Testis (tissue), 3 donors: Measurements from ENCODE around the gene TRPM2. TPM values are rescaled to one million over a fixed set of nuclear protein-coding genes. Genes with fewer than 3 reads are reported as not detected.

Experiments used
- DNase-seq: peaks from one replicate; pipeline ENCODE4 v3.0.0-alpha.2; 2019
- H3K27ac ChIP-seq, 2 donors: fragments of 200-600 bp; sonication (generic); one replicate each; pipeline ENCODE4 v1.5.1; 2019
- H3K27me3 ChIP-seq: fragments of 200-600 bp; sonication (generic); one replicate; pipeline ENCODE4 v1.5.1; 2019
- H3K36me3 ChIP-seq: fragments of 200-600 bp; sonication (generic); one replicate; pipeline ENCODE4 v1.5.1; 2017; ENCODE audit warnings: low read depth; ENCODE audit errors: missing control alignments
- H3K4me1 ChIP-seq: fragments of 200-600 bp; sonication (generic); one replicate; pipeline ENCODE4 v1.5.1; 2019
- H3K4me3 ChIP-seq, 2 donors: fragments of 200-600 bp; sonication (generic); one replicate each; pipeline ENCODE4 v1.5.1; 2017 to 2019
- H3K9me3 ChIP-seq: fragments of 200-600 bp; sonication (generic); one replicate; pipeline ENCODE4 v1.5.1; 2017
- POLR2A ChIP-seq: fragments of 450-650 bp; IDR thresholded peaks from one replicate; pipeline ENCODE4 v1.6.1; 2017; ENCODE audit warnings: antibody characterized with exemption, mild to moderate bottlenecking, moderate library complexity
- WGBS, 2 donors: methylation state at CpG; one replicate each; pipeline ENCODE4 v1.1.5; 2018; 5-methylcytosine and 5-hydroxymethylcytosine counted together
- intact Hi-C: fragments of 100-400 bp; cut with DNase I; formaldehyde crosslinking; loops from one replicate; pipeline ENCODE4 v1.15.1; 2023; ENCODE audit warnings: low total_unique reads
- polyA plus RNA-seq: library from polyadenylated mRNA; stranded (reverse); fragments of 350-450 nt; fragmentation: Illumina TruSeq; extraction: RNeasy Lipid Tissue Mini Kit (QIAGEN cat#74804); gene quantifications from one replicate; pipeline ENCODE4 v1.2.3, GENCODE V29; 2014; ENCODE audit warnings: low read depth, low replicate concordance; ENCODE audit not compliant: insufficient read depth
- total RNA-seq, 2 donors: library from RNA; depleted of rRNA; stranded (reverse); fragments of >200 nt; gene quantifications; one replicate each; pipeline ENCODE4 v1.2.3, GENCODE V29; 2016
- TF ChIP-seq, protein P1 (sequence below), 3 experiments: fragments of 450-650 bp in 2 of 3; fragments of 200-600 bp in 1 of 3; sonication (generic) in 1 of 3; IDR thresholded peaks; one replicate each; pipeline ENCODE4 v1.5.1; 2016 to 2019; ENCODE audit warnings: antibody characterized with exemption in 3 of 3, mild to moderate bottlenecking in 2 of 3, moderate library complexity in 1 of 3

TRPM2 gene
- total and polyA plus RNA-seq, 3 donors from 2014 or later: 3.0 to 4.9 (median 3.9) TPM

DNA sequence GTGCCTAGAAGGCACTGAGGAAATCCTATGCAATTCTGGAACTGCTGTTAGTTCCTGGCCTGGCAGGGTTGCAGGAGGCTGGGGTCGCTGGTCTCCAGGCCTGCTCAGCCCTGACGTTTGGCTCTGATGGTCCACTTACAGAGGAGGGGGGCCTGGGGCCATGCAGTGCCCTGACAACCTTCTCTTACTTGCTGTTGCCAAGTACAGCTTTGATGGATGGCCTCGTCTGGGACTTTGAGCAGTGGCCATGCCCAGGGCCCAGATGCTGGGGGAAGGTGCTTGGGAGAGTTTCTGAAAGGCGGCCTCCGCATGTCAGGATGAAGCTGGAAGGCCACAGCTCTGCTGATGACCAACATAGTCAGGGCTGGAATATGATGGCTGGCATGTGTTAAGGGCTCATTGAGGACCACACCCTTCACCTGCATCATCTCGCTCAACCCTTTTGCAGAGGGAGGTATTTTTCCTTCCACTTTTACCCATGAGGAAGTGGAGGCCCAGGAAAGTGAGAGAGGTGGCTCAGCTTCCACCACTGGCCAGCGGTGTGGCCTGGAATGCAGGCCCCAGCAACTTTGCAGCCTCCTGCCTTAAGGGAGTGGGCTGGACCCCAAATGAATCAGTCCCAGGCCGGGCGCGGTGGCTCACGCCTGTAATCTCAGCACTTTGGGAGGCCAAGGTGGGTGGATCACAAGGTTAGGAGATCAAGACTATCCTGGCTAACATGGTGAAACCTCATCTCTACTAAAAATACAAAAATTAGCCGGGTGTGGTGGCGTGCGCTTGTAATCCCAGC is 67.2 kb downstream of the TRPM2 start:
- 90 to 100% methylated on average over 6 to 14 of the region's 14 CpGs for WGBS, 2 donors
- no peaks in the 10 kb centered on the region for H3K27me3 ChIP-seq
- DNase-seq: no peak
- intact Hi-C loops: no loop called here
- TF ChIP-seq, protein P1, sequence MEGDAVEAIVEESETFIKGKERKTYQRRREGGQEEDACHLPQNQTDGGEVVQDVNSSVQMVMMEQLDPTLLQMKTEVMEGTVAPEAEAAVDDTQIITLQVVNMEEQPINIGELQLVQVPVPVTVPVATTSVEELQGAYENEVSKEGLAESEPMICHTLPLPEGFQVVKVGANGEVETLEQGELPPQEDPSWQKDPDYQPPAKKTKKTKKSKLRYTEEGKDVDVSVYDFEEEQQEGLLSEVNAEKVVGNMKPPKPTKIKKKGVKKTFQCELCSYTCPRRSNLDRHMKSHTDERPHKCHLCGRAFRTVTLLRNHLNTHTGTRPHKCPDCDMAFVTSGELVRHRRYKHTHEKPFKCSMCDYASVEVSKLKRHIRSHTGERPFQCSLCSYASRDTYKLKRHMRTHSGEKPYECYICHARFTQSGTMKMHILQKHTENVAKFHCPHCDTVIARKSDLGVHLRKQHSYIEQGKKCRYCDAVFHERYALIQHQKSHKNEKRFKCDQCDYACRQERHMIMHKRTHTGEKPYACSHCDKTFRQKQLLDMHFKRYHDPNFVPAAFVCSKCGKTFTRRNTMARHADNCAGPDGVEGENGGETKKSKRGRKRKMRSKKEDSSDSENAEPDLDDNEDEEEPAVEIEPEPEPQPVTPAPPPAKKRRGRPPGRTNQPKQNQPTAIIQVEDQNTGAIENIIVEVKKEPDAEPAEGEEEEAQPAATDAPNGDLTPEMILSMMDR (IDR thresholded peaks at IDR 0.05): no peak
- TF ChIP-seq POLR2A: no peak
- no peaks in the 10 kb centered on the region for H3K36me3 ChIP-seq
- H3K4me3 ChIP-seq: no peak overlapping the region
- no peak overlapping the region for H3K27ac ChIP-seq
- no peaks in the 10 kb centered on the region for H3K4me1 ChIP-seq
- no peaks in the 10 kb centered on the region for H3K9me3 ChIP-seq

DNA sequence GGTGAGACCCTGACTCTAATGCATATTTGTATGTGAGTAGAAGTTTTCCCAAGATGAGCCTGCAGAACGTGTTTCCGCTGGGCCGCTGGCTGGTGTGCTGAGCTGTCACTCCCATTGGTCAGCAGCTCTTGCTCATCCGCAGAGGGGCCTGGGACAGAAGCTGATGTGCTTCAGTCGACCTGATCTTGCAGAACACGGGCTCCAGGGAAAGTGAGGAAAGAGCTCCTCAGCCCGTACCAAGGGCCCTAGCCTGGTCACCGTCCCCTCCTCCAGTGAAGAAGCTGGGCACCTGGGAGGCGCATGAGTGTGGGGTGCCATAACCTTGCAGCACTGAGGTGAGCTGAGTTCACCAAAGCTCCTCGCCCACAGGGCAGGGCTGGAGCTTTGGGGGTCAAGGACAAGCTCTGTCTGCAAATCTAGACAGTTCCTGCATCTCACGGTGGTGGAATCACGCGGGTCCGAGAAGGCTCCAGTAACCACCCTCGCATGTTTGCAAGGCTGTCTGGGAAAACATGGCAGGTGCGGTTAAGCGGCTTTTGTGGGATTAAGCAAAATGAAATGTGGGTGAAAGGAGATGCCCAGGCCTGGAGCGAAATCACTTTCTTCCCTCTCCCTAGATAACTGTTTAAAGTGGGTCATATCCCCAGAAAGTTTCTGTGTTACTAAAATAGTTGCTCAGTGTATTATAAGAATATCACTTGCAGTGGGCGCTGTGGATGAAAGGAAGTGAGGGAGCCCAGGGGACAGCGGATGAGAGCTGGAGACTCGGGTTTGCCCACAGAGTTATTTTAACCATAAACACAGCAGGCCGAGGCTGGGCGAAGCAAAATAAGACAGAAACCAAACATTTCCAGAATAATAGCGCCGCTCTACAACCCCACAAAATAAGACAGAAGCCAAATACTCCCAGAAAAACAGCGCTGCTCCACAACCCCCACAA is 68.8 kb downstream of the TRPM2 start:
- Histone ChIP-seq H3K27ac (no peak overlapping the region), H3K9me3 (no peaks in the 10 kb centered on the region), H3K27me3 (no peaks in the 10 kb centered on the region), H3K4me3 (no peak overlapping the region), H3K36me3 (no peaks in the 10 kb centered on the region), H3K4me1 (no peaks in the 10 kb centered on the region)
- no peak for DNase-seq
- TF ChIP-seq, protein P1 (IDR thresholded peaks at IDR 0.05): no peak
- TF ChIP-seq POLR2A: no peak
- WGBS, 2 donors: 83 to 85% methylated on average over 23 to 24 of the region's 26 CpGs
- intact Hi-C loops: no loop called here

DNA sequence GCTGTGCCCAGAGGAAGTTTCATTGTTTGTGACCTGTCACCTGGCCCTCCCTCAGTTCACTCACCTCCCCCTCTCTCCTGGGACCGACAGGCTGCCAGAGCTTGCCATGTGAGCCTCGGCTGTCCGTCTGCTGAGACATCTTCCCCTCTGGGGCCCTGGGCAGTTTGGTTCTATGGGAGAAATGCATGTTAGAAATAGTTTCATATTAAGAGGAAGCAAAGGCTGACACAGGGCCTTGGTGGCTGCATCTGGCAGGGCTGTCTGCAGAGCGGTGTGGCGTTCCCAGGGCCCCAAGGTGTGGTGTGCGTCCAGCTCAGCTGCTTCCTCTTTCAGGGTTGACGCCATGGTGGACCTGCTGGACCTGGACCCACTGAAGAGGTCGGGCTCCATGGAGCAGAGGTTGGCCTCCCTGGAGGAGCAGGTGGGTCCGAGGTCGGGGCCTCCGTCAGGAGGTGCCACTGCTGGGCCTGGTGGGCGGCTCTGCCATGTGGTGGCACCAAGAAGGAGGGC is 69.9 kb downstream of the TRPM2 start:
- Histone ChIP-seq H3K27ac (no peak overlapping the region), H3K27me3 (no peaks in the 10 kb centered on the region), H3K4me1 (no peaks in the 10 kb centered on the region), H3K4me3 (no peak overlapping the region), H3K9me3 (no peaks in the 10 kb centered on the region), H3K36me3 (no peaks in the 10 kb centered on the region)
- DNase-seq: no peak
- 81 to 88% methylated on average over 8 to 12 of the region's 12 CpGs for WGBS, 2 donors
- intact Hi-C loops: no loop called here
- no peak for TF ChIP-seq POLR2A

DNA sequence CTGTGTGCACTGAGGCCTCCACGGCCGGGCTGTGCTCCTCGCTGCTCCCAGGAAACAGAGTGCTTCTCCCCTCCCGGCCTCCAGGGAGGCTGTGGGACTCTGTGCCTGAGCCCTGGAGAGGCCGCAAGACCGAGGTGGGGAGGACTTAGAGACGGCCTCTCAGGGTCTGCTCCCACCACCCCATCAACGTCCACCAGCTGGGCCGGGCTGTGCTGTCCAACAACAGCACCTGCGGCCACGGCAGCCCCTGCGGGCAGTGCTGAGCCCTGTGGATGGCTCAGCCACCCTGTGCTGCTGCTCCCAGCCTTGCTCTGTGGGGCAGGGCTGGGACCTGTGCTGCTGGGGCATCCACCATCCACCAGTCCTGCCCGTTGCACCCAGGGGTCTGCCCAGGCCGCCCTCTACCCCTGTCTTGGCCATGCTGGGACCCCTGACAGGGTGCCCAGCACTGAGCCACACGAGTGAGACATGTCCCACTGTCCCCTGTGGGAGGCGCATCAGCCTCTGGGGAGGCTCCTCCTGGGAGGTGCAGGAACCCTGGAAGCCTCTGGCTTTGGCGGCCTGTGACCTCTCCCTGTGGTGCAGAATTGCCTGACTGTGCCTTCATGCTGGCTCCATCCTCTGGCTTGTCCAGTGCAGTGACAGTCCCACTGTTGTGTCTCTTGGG is 70.7 kb downstream of the TRPM2 start:
- Histone ChIP-seq H3K4me3 (no peak overlapping the region), H3K36me3 (no peaks in the 10 kb centered on the region), H3K27me3 (no peaks in the 10 kb centered on the region), H3K4me1 (no peaks in the 10 kb centered on the region), H3K27ac (no peak overlapping the region), H3K9me3 (no peaks in the 10 kb centered on the region)
- TF ChIP-seq POLR2A: no peak
- TF ChIP-seq, protein P1 (IDR thresholded peaks at IDR 0.05): no peak
- intact Hi-C loops: no loop called here
- DNase-seq: no peak
- 78 to 82% methylated on average over 4 to 17 of the region's 17 CpGs for WGBS, 2 donors
